SU-DHL-6 (cell line): ENCODE results near the gene MBOAT7.

ENCODE experiments used
- EZH2phosphoT487 ChIP-seq: fragments of 200-600 bp; sonication (generic), shearing (Covaris generic); conservative IDR thresholded peaks from 2 replicates; pipeline ENCODE4 v1.6.1; 2018; ENCODE audit warnings: mild to moderate bottlenecking, antibody characterized with exemption, low read length, moderate library complexity, mixed read lengths
- TF ChIP-seq, protein P1 (sequence below): fragments of 200-600 bp; sonication (generic); IDR thresholded peaks from one replicate; pipeline ENCODE4 v1.5.1; 2017; ENCODE audit warnings: antibody characterized with exemption, mild to moderate bottlenecking, low read length, moderate library complexity; ENCODE audit not compliant: insufficient read depth, poor library complexity, severe bottlenecking

DNA sequence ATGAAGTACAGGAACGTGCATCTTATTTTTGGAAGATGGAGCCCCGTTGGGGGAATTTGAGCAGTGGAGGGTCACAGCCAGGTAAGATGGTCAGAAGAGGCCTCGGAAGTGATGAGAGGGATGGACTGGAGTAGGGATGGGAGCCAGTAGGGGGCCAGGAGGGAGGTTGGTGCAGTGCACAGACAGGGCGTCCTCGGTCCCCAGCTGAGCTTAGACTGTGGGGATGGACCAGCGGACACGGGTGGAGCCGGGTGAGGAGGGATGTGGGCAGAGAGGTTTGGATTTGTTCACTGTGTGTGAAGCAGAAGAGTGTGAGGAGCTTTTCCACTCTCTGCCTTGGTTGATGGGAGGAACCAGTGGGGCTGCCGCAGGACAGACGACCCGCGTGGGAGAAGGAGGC is 21.9 kb upstream of the MBOAT7 start:
- TF ChIP-seq, protein P1, sequence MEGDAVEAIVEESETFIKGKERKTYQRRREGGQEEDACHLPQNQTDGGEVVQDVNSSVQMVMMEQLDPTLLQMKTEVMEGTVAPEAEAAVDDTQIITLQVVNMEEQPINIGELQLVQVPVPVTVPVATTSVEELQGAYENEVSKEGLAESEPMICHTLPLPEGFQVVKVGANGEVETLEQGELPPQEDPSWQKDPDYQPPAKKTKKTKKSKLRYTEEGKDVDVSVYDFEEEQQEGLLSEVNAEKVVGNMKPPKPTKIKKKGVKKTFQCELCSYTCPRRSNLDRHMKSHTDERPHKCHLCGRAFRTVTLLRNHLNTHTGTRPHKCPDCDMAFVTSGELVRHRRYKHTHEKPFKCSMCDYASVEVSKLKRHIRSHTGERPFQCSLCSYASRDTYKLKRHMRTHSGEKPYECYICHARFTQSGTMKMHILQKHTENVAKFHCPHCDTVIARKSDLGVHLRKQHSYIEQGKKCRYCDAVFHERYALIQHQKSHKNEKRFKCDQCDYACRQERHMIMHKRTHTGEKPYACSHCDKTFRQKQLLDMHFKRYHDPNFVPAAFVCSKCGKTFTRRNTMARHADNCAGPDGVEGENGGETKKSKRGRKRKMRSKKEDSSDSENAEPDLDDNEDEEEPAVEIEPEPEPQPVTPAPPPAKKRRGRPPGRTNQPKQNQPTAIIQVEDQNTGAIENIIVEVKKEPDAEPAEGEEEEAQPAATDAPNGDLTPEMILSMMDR = no peak
- no peak for TF ChIP-seq EZH2phosphoT487
